Fibroblast of the conjunctiva (primary cell): ENCODE results near the gene PPP1R12B.
"Not testable (repeated sequence)": the region's sequence is repeated elsewhere in the genome, so short reads cannot be mapped to it uniquely, and the experiment has no call there.

Source experiments
- DNase-seq: peaks from one replicate; pipeline ENCODE4 v3.0.0-alpha.2; 2010; ENCODE audit warnings: low read depth

PPP1R12B gene

GRCh38 chr1:202483362-202483761 lies 134.9 kb downstream of the PPP1R12B start:
- DNase-seq, result not testable (repeated sequence)

GRCh38 chr1:202484032-202484431 lies 135.5 kb downstream of the PPP1R12B start:
- not testable (repeated sequence) for DNase-seq

GRCh38 chr1:202484820-202485219 lies 136.3 kb downstream of the PPP1R12B start:
- DNase-seq, result not testable (repeated sequence)

GRCh38 chr1:202488178-202488649 lies 139.7 kb downstream of the PPP1R12B start:
- not testable (repeated sequence) for DNase-seq

GRCh38 chr1:202489101-202489500 lies 140.6 kb downstream of the PPP1R12B start:
- DNase-seq, result not testable (repeated sequence)

GRCh38 chr1:202493112-202493511 lies 144.6 kb downstream of the PPP1R12B start:
- DNase-seq, result not testable (repeated sequence)

GRCh38 chr1:202498542-202498941 lies 150.0 kb downstream of the PPP1R12B start:
- DNase-seq, result no peak

GRCh38 chr1:202499997-202500396 lies 151.5 kb downstream of the PPP1R12B start:
- DNase-seq, result not testable (repeated sequence)

- DNase-seq, result peak; percentile 40
Observed at GRCh38 chr1:202501281-202501680, 152.8 kb downstream of the PPP1R12B start.

- peak; percentile 53 for DNase-seq
Observed at GRCh38 chr1:202505356-202505755, 156.9 kb downstream of the PPP1R12B start.

GRCh38 chr1:202505880-202506575 lies 157.5 kb downstream of the PPP1R12B start:
- DNase-seq, result not testable (repeated sequence)

- DNase-seq, result not testable (repeated sequence)
Observed at GRCh38 chr1:202508863-202509262, 160.4 kb downstream of the PPP1R12B start.

- DNase-seq, result not testable (repeated sequence)
Observed at GRCh38 chr1:202513875-202514274, 165.4 kb downstream of the PPP1R12B start.

GRCh38 chr1:202516434-202516877 lies 168.0 kb downstream of the PPP1R12B start:
- DNase-seq, result no peak

GRCh38 chr1:202517146-202517545 lies 168.6 kb downstream of the PPP1R12B start:
- DNase-seq, result not testable (repeated sequence)

GRCh38 chr1:202518180-202518579 lies 169.7 kb downstream of the PPP1R12B start:
- DNase-seq, result not testable (repeated sequence)

- DNase-seq, result not testable (repeated sequence)
Observed at GRCh38 chr1:202518905-202519304, 170.4 kb downstream of the PPP1R12B start.

GRCh38 chr1:202520129-202520856 lies 171.8 kb downstream of the PPP1R12B start:
- DNase-seq, result peak; percentile 9

- not testable (repeated sequence) for DNase-seq
Observed at GRCh38 chr1:202520857-202521216, 172.3 kb downstream of the PPP1R12B start.

- DNase-seq, result not testable (repeated sequence)
Observed at GRCh38 chr1:202521484-202521883, 173.0 kb downstream of the PPP1R12B start.

GRCh38 chr1:202521886-202522285 lies 173.4 kb downstream of the PPP1R12B start:
- DNase-seq, result no peak

- DNase-seq, result not testable (repeated sequence)
Observed at GRCh38 chr1:202526056-202526455, 177.6 kb downstream of the PPP1R12B start.
